ENCODE data around the gene ADGRE2.
A peak's percentile ranks its signal among the peaks of the same experiment; 100 is the strongest.
"Not testable (repeated sequence)": the region's sequence is repeated elsewhere in the genome, so short reads cannot be mapped to it uniquely, and the experiment has no call there.

ADGRE2 gene

GRCh38 chr19:14778110-14778845 is at the start of gene ADGRE2:
ADGRE2 (minus strand) TSS chr19:14778560; CDS start chr19:14776756, 1,804 bp downstream.
- not testable (repeated sequence) for DNase-seq

- no peak for DNase-seq
Measured at GRCh38 chr19:14826006-14826405, 47.6 kb upstream of the ADGRE2 start.

GRCh38 chr19:14821937-14822336 is 43.6 kb upstream of the ADGRE2 start:
- DNase-seq: no peak

- DNase-seq: no peak
Measured at GRCh38 chr19:14818588-14818987, 40.2 kb upstream of the ADGRE2 start.

- DNase-seq: no peak
Measured at GRCh38 chr19:14817052-14817451, 38.7 kb upstream of the ADGRE2 start.

- DNase-seq: no peak
Measured at GRCh38 chr19:14814982-14815652, 36.8 kb upstream of the ADGRE2 start.

- no peak for DNase-seq
Measured at GRCh38 chr19:14809272-14810057, 31.1 kb upstream of the ADGRE2 start.

GRCh38 chr19:14804765-14805164 is 26.4 kb upstream of the ADGRE2 start:
- no peak for DNase-seq

GRCh38 chr19:14798760-14799159 is 20.4 kb upstream of the ADGRE2 start:
- DNase-seq: no peak

- no peak for DNase-seq
Measured at GRCh38 chr19:14796021-14796420, 17.7 kb upstream of the ADGRE2 start.

- no peak for DNase-seq
Measured at GRCh38 chr19:14795078-14795721, 16.8 kb upstream of the ADGRE2 start.

GRCh38 chr19:14792250-14792649 is 13.9 kb upstream of the ADGRE2 start:
- DNase-seq: not testable (repeated sequence)

GRCh38 chr19:14786421-14786851 is 8.1 kb upstream of the ADGRE2 start:
- DNase-seq: no peak

GRCh38 chr19:14785102-14785793 is 6.9 kb upstream of the ADGRE2 start:
- peak; percentile 99 for DNase-seq

- peak; percentile 48 to 52 for DNase-seq
Measured at GRCh38 chr19:14784730-14785101, 6.4 kb upstream of the ADGRE2 start.

- DNase-seq: peak; percentile 35 to 42
Measured at GRCh38 chr19:14783410-14783998, 5.1 kb upstream of the ADGRE2 start.

- no peak for DNase-seq
Measured at GRCh38 chr19:14782626-14783409, 4.5 kb upstream of the ADGRE2 start.

- DNase-seq: not testable (repeated sequence)
Measured at GRCh38 chr19:14781713-14782536, 3.6 kb upstream of the ADGRE2 start.

- not testable (repeated sequence) for DNase-seq
Measured at GRCh38 chr19:14780622-14781225, 2.4 kb upstream of the ADGRE2 start.

GRCh38 chr19:14779151-14779550 is 791 bp upstream of the ADGRE2 start:
- DNase-seq: no peak
